Mammary epithelial cell (primary cell): Measurements from ENCODE around the gene THADA.

Experiments used
- EZH2 ChIP-seq: IDR thresholded peaks from 2 replicates; pipeline ENCODE4 v1.6.1; 2012; ENCODE audit warnings: low read length, inconsistent platforms, borderline replicate concordance
- TF ChIP-seq, protein P1 (sequence below), 2 donors: IDR thresholded peaks in 1 of 2; conservative IDR thresholded peaks in 1 of 2; 2 replicates each; pipeline ENCODE4 v1.5.1; 2011 to 2012; ENCODE audit warnings: inconsistent platforms in 2 of 2, low read length in 2 of 2, mild to moderate bottlenecking in 2 of 2, control low read depth in 1 of 2, low read depth in 1 of 2; ENCODE audit not compliant: insufficient read depth in 1 of 2; ENCODE audit errors: extremely low read depth in 1 of 2

DNA sequence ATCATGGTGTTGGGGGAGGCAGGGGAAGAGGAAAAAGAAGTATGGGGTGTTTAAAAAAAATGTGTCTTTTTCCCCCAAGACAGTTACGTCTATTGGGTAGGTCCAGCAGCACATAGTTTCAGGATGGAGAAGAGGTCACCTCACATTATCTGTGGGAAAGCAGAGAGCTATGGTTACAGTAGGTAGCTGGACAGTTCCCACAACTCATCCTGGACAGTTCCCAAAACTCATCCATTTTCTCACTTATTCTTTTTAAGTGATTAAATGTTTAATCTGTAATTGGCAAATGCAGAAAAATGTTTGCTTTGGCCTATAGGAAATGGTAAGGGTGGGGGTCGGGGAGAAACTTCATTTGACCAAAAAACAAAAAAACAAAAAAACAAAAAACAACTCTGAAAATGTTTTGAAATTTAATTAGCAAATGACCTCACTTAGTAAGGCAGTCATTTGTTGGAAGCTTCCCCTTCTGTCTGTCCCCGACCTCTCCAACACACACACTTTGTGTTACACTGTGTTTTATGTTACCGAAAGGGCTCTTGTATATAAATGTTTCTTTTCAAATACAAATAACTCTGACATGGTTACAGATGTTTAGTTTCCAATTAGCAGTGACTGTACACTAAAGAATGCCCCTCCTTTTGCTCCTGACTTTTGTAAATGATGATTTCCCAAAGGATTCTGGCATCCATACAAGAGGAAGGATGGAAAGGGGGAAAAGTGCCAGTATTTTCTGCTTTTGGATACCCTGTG, 196.1 kb downstream of the THADA start:
- TF ChIP-seq, protein P1, sequence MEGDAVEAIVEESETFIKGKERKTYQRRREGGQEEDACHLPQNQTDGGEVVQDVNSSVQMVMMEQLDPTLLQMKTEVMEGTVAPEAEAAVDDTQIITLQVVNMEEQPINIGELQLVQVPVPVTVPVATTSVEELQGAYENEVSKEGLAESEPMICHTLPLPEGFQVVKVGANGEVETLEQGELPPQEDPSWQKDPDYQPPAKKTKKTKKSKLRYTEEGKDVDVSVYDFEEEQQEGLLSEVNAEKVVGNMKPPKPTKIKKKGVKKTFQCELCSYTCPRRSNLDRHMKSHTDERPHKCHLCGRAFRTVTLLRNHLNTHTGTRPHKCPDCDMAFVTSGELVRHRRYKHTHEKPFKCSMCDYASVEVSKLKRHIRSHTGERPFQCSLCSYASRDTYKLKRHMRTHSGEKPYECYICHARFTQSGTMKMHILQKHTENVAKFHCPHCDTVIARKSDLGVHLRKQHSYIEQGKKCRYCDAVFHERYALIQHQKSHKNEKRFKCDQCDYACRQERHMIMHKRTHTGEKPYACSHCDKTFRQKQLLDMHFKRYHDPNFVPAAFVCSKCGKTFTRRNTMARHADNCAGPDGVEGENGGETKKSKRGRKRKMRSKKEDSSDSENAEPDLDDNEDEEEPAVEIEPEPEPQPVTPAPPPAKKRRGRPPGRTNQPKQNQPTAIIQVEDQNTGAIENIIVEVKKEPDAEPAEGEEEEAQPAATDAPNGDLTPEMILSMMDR (conservative IDR thresholded peaks at IDR 0.05 in 1 of 2, IDR thresholded peaks at IDR 0.05 in 1 of 2; ENCODE audit: extremely low read depth in 1 of 2, insufficient read depth in 1 of 2, low read depth in 1 of 2, low read length in 2 of 2) = no peak
- TF ChIP-seq EZH2 = no peak
